GM12878 (cell line): ENCODE data around the gene MCRIP2. TPM values are rescaled to one million over a fixed set of nuclear protein-coding genes. Genes with fewer than 3 reads are reported as not detected.

ENCODE experiments used
- ATAC-seq: fragments of 200-7000 bp; cut with Tn5 transposase; 3 replicates; pipeline ENCODE4 v1.9.1; 2020; ENCODE audit warnings: mild to moderate bottlenecking, moderate library complexity
- BruUV-seq: library from RNA; stranded (reverse); fragments of 400-500 nt; replicated peaks from 2 replicates; lab custom pipeline; 2021; lab: Mats Ljungman, UMichigan
- CTCF ChIA-PET: fragments of 300-600 bp; sonication (Branson Sonifier 250); formaldehyde crosslinking; extraction: SDS; loops from one replicate; lab custom pipeline; 2021; ENCODE audit warnings: inconsistent platforms; lab: Yijun Ruan, JAX
- POLR2A ChIA-PET: fragments of 350-600 bp; formaldehyde crosslinking; extraction: SDS; loops from one replicate; lab custom pipeline; 2021; ENCODE audit warnings: inconsistent platforms; lab: Charles Lee
- RAD21 ChIA-PET: fragments of 300-600 bp; sonication (Branson Sonifier 250); formaldehyde crosslinking; loops from one replicate; lab custom pipeline; 2023; ENCODE audit warnings: antibody characterized with exemption; ENCODE audit not compliant: unreplicated experiment; lab: Charles Lee
- SMC1A ChIA-PET: fragments of 300-600 bp; sonication (Branson Sonifier 250); formaldehyde crosslinking; loops from one replicate; lab custom pipeline; 2023; ENCODE audit not compliant: unreplicated experiment, uncharacterized antibody; lab: Charles Lee
- DNase-seq: peaks from one replicate; pipeline ENCODE4 v3.0.0-alpha.2; 2011; ENCODE audit warnings: low read depth, low spot score
- FAIRE-seq: peaks from 3 replicates; lab custom pipeline; 2011; peaks lifted over from hg19 to GRCh38; lab: Jason Lieb, UNC
- H2AFZ ChIP-seq: 2 replicates; pipeline ENCODE4 v1.6.0; 2011; ENCODE audit warnings: low read depth, low read length, control low read depth; ENCODE audit not compliant: control insufficient read depth
- H3K27ac ChIP-seq: 2 replicates; pipeline ENCODE4 v1.5.1; 2011; ENCODE audit warnings: control low read depth; ENCODE audit not compliant: control insufficient read depth, insufficient read depth
- H3K27me3 ChIP-seq, 2 experiments: replicated peaks in 1 of 2; 2 replicates each; pipeline versions ENCODE4 v1.6.0 to v1.6.1; 2011; ENCODE audit warnings: low read length in 1 of 2; ENCODE audit not compliant: control insufficient read depth in 2 of 2, insufficient read depth in 2 of 2
- H3K36me3 ChIP-seq, 2 experiments: 2 replicates each; pipeline ENCODE4 v1.5.1; 2011; ENCODE audit warnings: low read length in 1 of 2; ENCODE audit not compliant: control insufficient read depth in 2 of 2, insufficient read depth in 2 of 2
- H3K4me1 ChIP-seq: 2 replicates; pipeline ENCODE4 v1.6.1; 2011; ENCODE audit warnings: mild to moderate bottlenecking, low read length, moderate library complexity, mixed read lengths; ENCODE audit not compliant: control insufficient read depth, insufficient read depth
- H3K4me2 ChIP-seq: 2 replicates; pipeline ENCODE4 v1.6.0; 2011; ENCODE audit warnings: control low read depth; ENCODE audit not compliant: control insufficient read depth, insufficient read depth
- H3K4me3 ChIP-seq: fragments of 200-600 bp; sonication (generic); 2 replicates; pipeline ENCODE4 v1.5.1; 2016
- H3K79me2 ChIP-seq: 2 replicates; pipeline ENCODE4 v1.6.0; 2011; ENCODE audit warnings: low read length; ENCODE audit not compliant: control insufficient read depth, insufficient read depth
- H3K9ac ChIP-seq: 2 replicates; pipeline ENCODE4 v1.8.0; 2011; ENCODE audit warnings: low read length, control low read depth, mixed read lengths; ENCODE audit not compliant: control insufficient read depth, insufficient read depth
- H3K9me3 ChIP-seq: replicated peaks from 3 replicates; pipeline ENCODE4 v1.5.1; 2011; ENCODE audit warnings: mild to moderate bottlenecking, low read length; ENCODE audit not compliant: control insufficient read depth, insufficient read depth
- H4K20me1 ChIP-seq: 2 replicates; pipeline ENCODE4 v1.6.0; 2011; ENCODE audit not compliant: control insufficient read depth, insufficient read depth
- E4F1 ChIP-seq: fragments of 450-650 bp; IDR thresholded peaks from 2 replicates; pipeline ENCODE4 v1.6.1; 2018; ENCODE audit warnings: borderline replicate concordance, mild to moderate bottlenecking; ENCODE audit not compliant: partially characterized antibody
- EED ChIP-seq: sonication (generic); IDR thresholded peaks from 2 replicates; pipeline ENCODE4 v1.6.1; 2016; ENCODE audit warnings: antibody characterized with exemption, low read depth
- NR2F1 ChIP-seq: fragments of 450-650 bp; conservative IDR thresholded peaks from 2 replicates; pipeline ENCODE4 v1.6.1; 2017; ENCODE audit warnings: mild to moderate bottlenecking
- RB1 ChIP-seq: fragments of 450-650 bp; formaldehyde crosslinking; IDR thresholded peaks from 2 replicates; pipeline ENCODE4 v1.6.1; 2017; ENCODE audit warnings: mild to moderate bottlenecking, borderline replicate concordance
- SREBF1 ChIP-seq: IDR thresholded peaks from 2 replicates; pipeline ENCODE4 v1.6.1; 2012; ENCODE audit warnings: mild to moderate bottlenecking, low read length
- ZBED1 ChIP-seq: IDR thresholded peaks from 2 replicates; pipeline ENCODE4 v1.6.1; 2016; ENCODE audit warnings: borderline replicate concordance
- WGBS: methylation state at CpG from one replicate; pipeline ENCODE4 v1.1.6; 2016; ENCODE audit warnings: low lambda C conversion rate; ENCODE audit not compliant: insufficient replicate concordance, insufficient coverage; ENCODE audit errors: missing lambda C conversion rate; 5-methylcytosine and 5-hydroxymethylcytosine counted together
- in situ Hi-C: fragments of 300-500 bp; cut with MboI; formaldehyde crosslinking; loops from 9 replicates; pipeline ENCODE4 v1.14.3; 2018; ENCODE audit warnings: mixed read lengths
- intact Hi-C: fragments of 100-400 bp; cut with micrococcal nuclease; formaldehyde crosslinking; loops from one replicate; pipeline ENCODE4 v1.14.2; 2022; ENCODE audit not compliant: unreplicated experiment
- polyA plus RNA-seq, 11 experiments: library from polyadenylated mRNA; depleted of rRNA in 4 of 11; unstranded in 6 of 11; stranded (reverse) in 5 of 11; fragments of >200 nt; fragmentation: Nextera tagmentation in 4 of 11; fragmentation: Illumina TruSeq in 1 of 11; extraction: Ambion mirVana in 4 of 11; extraction: Trizol in 1 of 11; gene quantifications; 1 replicate in 1 of 11; 2 replicates in 10 of 11; pipeline versions ENCODE4 v1.2.1 to v1.2.3, GENCODE V29; 2011 to 2016; ENCODE audit warnings: inconsistent platforms in 2 of 11, missing spikeins in 2 of 11, low read depth in 1 of 11
- total RNA-seq, 4 experiments: library from RNA; depleted of rRNA in 3 of 4; stranded (reverse); fragments of >200 nt in 3 of 4; fragmentation: Illumina TruSeq in 1 of 4; extraction: Trizol in 1 of 4; gene quantifications; 2 replicates each; pipeline versions ENCODE4 v1.2.1 to v1.2.3, GENCODE V29; 2013 to 2021
- TF ChIP-seq, protein P1 (sequence below): fragments of 450-650 bp; IDR thresholded peaks from 2 replicates; pipeline ENCODE4 v1.6.1; 2016; ENCODE audit warnings: mild to moderate bottlenecking, moderate library complexity, borderline replicate concordance
- TF ChIP-seq, protein P2 (sequence below): fragments of 450-650 bp; IDR thresholded peaks from 2 replicates; pipeline ENCODE4 v1.6.1; 2017; ENCODE audit warnings: borderline replicate concordance
- TF ChIP-seq, protein P3 (sequence below): fragments of 450-650 bp; formaldehyde crosslinking; IDR thresholded peaks from 2 replicates; pipeline ENCODE4 v1.4.0; 2022; ENCODE audit warnings: mild to moderate bottlenecking, moderate library complexity

Gene MCRIP2
- total and polyA plus RNA-seq, 10 of the 15 experiments (the other 5 are each of a cell fraction or from before 2014, with no cell fraction given): 0.19 to 93.1 (median 57.9) TPM

GRCh38 chr16:660132-660458 lies 18.5 kb downstream of the MCRIP2 start (continued):
- TF ChIP-seq, protein P1, sequence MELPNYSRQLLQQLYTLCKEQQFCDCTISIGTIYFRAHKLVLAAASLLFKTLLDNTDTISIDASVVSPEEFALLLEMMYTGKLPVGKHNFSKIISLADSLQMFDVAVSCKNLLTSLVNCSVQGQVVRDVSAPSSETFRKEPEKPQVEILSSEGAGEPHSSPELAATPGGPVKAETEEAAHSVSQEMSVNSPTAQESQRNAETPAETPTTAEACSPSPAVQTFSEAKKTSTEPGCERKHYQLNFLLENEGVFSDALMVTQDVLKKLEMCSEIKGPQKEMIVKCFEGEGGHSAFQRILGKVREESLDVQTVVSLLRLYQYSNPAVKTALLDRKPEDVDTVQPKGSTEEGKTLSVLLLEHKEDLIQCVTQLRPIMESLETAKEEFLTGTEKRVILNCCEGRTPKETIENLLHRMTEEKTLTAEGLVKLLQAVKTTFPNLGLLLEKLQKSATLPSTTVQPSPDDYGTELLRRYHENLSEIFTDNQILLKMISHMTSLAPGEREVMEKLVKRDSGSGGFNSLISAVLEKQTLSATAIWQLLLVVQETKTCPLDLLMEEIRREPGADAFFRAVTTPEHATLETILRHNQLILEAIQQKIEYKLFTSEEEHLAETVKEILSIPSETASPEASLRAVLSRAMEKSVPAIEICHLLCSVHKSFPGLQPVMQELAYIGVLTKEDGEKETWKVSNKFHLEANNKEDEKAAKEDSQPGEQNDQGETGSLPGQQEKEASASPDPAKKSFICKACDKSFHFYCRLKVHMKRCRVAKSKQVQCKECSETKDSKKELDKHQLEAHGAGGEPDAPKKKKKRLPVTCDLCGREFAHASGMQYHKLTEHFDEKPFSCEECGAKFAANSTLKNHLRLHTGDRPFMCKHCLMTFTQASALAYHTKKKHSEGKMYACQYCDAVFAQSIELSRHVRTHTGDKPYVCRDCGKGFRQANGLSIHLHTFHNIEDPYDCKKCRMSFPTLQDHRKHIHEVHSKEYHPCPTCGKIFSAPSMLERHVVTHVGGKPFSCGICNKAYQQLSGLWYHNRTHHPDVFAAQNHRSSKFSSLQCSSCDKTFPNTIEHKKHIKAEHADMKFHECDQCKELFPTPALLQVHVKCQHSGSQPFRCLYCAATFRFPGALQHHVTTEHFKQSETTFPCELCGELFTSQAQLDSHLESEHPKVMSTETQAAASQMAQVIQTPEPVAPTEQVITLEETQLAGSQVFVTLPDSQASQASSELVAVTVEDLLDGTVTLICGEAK: no peak
- TF ChIP-seq, protein P2, sequence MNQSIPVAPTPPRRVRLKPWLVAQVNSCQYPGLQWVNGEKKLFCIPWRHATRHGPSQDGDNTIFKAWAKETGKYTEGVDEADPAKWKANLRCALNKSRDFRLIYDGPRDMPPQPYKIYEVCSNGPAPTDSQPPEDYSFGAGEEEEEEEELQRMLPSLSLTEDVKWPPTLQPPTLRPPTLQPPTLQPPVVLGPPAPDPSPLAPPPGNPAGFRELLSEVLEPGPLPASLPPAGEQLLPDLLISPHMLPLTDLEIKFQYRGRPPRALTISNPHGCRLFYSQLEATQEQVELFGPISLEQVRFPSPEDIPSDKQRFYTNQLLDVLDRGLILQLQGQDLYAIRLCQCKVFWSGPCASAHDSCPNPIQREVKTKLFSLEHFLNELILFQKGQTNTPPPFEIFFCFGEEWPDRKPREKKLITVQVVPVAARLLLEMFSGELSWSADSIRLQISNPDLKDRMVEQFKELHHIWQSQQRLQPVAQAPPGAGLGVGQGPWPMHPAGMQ: no peak

GRCh38 chr16:660459-661183 lies 19.0 kb downstream of the MCRIP2 start:
- intact Hi-C loops (loop anchor here (1.0 to 10.0 kb wide), 2 partner anchors 81 to 266 kb away; partner anchors contain the start of gene NME4), in situ Hi-C loops (loop anchor here (10.0 kb wide), 1 partner anchor 266 kb away; the partner anchor contains the start of gene NME4)
- no peaks in the 10 kb centered on the region for H3K79me2 ChIP-seq
- DNase-seq (peak; percentile 37), FAIRE-seq (peak; percentile 27), ATAC-seq (peak; percentile 96)
- H3K9ac ChIP-seq: no peak overlapping the region; the same call in 1 of the 2 replicates
- WGBS: 38% methylated on average over 30 of the region's 43 CpGs
- ChIA-PET CTCF (interaction anchor here (0.6 to 1.4 kb wide), 4 partner anchors 8 to 811 kb away, joined by 3 to 4 read pairs (median 3); partner anchors contain the start of gene METTL26), SMC1A (interaction anchor here (0.9 kb wide), 1 partner anchor 60 kb away, joined by 4 read pairs; the partner anchor contains the start of gene ANTKMT), RAD21 (interaction anchor here (1.0 kb wide), 1 partner anchor 13 kb away, joined by 7 read pairs; no protein-coding TSS in a partner anchor), POLR2A (no interaction called here)
- H3K27me3 ChIP-seq: no peaks in the 10 kb centered on the region
- H3K36me3 ChIP-seq: no peaks in the 10 kb centered on the region; a peak in 2 of 4 replicates
- H3K4me1 ChIP-seq: peaks cover 3% of the 10 kb centered on the region; the same call in 1 of the 2 replicates
- BruUV-seq: no TSS peak
- no peak overlapping the region for H3K4me3 ChIP-seq
- peak overlapping the region; percentile 42; the same call in 1 of the 2 replicates for H3K4me2 ChIP-seq
- peak overlapping the region; percentile 60 for H2AFZ ChIP-seq
- H4K20me1 ChIP-seq: no peaks in the 10 kb centered on the region
- H3K27ac ChIP-seq: no peak overlapping the region
- no peaks in the 10 kb centered on the region for H3K9me3 ChIP-seq
- TF ChIP-seq, protein P3, sequence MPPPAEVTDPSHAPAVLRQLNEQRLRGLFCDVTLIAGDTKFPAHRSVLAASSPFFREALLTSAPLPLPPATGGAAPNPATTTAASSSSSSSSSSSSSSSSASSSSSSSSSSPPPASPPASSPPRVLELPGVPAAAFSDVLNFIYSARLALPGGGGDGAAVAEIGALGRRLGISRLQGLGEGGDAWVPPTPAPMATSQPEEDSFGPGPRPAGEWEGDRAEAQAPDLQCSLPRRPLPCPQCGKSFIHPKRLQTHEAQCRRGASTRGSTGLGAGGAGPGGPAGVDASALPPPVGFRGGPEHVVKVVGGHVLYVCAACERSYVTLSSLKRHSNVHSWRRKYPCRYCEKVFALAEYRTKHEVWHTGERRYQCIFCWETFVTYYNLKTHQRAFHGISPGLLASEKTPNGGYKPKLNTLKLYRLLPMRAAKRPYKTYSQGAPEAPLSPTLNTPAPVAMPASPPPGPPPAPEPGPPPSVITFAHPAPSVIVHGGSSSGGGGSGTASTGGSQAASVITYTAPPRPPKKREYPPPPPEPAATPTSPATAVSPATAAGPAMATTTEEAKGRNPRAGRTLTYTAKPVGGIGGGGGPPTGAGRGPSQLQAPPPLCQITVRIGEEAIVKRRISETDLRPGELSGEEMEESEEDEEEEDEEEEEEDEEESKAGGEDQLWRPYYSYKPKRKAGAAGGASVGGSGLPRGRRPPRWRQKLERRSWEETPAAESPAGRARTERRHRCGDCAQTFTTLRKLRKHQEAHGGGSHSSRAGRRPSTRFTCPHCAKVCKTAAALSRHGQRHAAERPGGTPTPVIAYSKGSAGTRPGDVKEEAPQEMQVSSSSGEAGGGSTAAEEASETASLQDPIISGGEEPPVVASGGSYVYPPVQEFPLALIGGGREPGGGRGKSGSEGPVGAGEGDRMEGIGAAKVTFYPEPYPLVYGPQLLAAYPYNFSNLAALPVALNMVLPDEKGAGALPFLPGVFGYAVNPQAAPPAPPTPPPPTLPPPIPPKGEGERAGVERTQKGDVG (CRISPR knock-in tag): no peak
- TF ChIP-seq NR2F1 (no peak), ZBED1 (no peak), RB1 (no peak; the same call in 1 of the 2 replicates), E4F1 (no peak), SREBF1 (no peak), EED (no peak)
